H1 (cell line): ENCODE results near the gene POLR3E. TPM values are rescaled to one million over a fixed set of nuclear protein-coding genes. Genes with fewer than 3 reads are reported as not detected.

Source experiments
- CTCF ChIA-PET: fragments of 300-600 bp; sonication (Branson Sonifier 250); formaldehyde crosslinking; loops from one replicate; lab custom pipeline; 2021; ENCODE audit not compliant: partially characterized antibody; lab: Charles Lee
- POLR2A ChIA-PET: fragments of 300-600 bp; sonication (Branson Sonifier 250); formaldehyde crosslinking; loops from one replicate; lab custom pipeline; 2021; ENCODE audit warnings: inconsistent platforms; ENCODE audit not compliant: partially characterized antibody; lab: Charles Lee
- DNase-seq, 2 experiments: peaks; one replicate each; pipeline versions ENCODE4 v3.0.0 to v3.0.0-alpha.2; 2010 to 2022; ENCODE audit warnings: low spot score in 2 of 2, low read depth in 1 of 2, mixed read lengths in 1 of 2
- FAIRE-seq: peaks from 2 replicates; lab custom pipeline; 2011; peaks lifted over from hg19 to GRCh38; lab: Jason Lieb, UNC
- H2AFZ ChIP-seq: 2 replicates; pipeline ENCODE4 v1.8.1; 2012; ENCODE audit warnings: low read length, inconsistent platforms
- H2AK5ac ChIP-seq: 2 replicates; pipeline ENCODE4 v1.6.1; 2013; ENCODE audit warnings: low read depth, low read length
- H2BK120ac ChIP-seq: replicated peaks from 2 replicates; pipeline ENCODE3; 2013; ENCODE audit warnings: low read depth, low read length, inconsistent platforms
- H2BK12ac ChIP-seq: 2 replicates; pipeline ENCODE4 v1.6.1; 2013; ENCODE audit warnings: low read depth, low read length
- H2BK15ac ChIP-seq: 2 replicates; pipeline ENCODE4 v1.6.1; 2013; ENCODE audit warnings: low read length
- H2BK20ac ChIP-seq: 2 replicates; pipeline ENCODE4 v1.6.1; 2013; ENCODE audit warnings: low read length
- H2BK5ac ChIP-seq: 2 replicates; pipeline ENCODE4 v1.6.1; 2013; ENCODE audit warnings: low read depth, low read length
- H3K14ac ChIP-seq: 2 replicates; pipeline ENCODE4 v1.6.1; 2013; ENCODE audit warnings: inconsistent platforms; ENCODE audit not compliant: insufficient read length
- H3K18ac ChIP-seq: 2 replicates; pipeline ENCODE4 v1.6.1; 2013; ENCODE audit warnings: low read length; ENCODE audit errors: extremely low read depth
- H3K23ac ChIP-seq: 2 replicates; pipeline ENCODE4 v1.6.1; 2013; ENCODE audit warnings: inconsistent platforms; ENCODE audit not compliant: insufficient read length
- H3K23me2 ChIP-seq: 2 replicates; pipeline ENCODE4 v1.6.1; 2013; ENCODE audit warnings: low read depth, low read length
- H3K27ac ChIP-seq: 2 replicates; pipeline ENCODE4 v1.6.1; 2011; ENCODE audit warnings: low read depth, low read length, inconsistent platforms
- H3K27me3 ChIP-seq, 4 experiments: replicated peaks in 1 of 4; 1 replicate in 1 of 4; 2 replicates in 3 of 4; pipeline versions ENCODE4 v1.6.1 to v1.8.1; 2011 to 2013; ENCODE audit warnings: low read length in 3 of 4, mild to moderate bottlenecking in 3 of 4, inconsistent platforms in 2 of 4, mixed read lengths in 2 of 4, moderate library complexity in 1 of 4; ENCODE audit not compliant: control insufficient read depth in 3 of 4, insufficient read depth in 3 of 4; ENCODE audit errors: extremely low read depth in 1 of 4
- H3K36me3 ChIP-seq, 4 experiments: 2 replicates each; pipeline versions ENCODE4 v1.6.1 to v1.8.1; 2011 to 2013; ENCODE audit warnings: mild to moderate bottlenecking in 4 of 4, low read length in 3 of 4, moderate library complexity in 2 of 4, control low read depth in 1 of 4, inconsistent platforms in 1 of 4; ENCODE audit not compliant: insufficient read depth in 4 of 4, control insufficient read depth in 2 of 4
- H3K4ac ChIP-seq: replicated peaks from 2 replicates; pipeline ENCODE3; 2013; ENCODE audit warnings: low read length, low read depth, mixed read lengths, inconsistent platforms; ENCODE audit not compliant: insufficient read length
- H3K4me1 ChIP-seq, 4 experiments: replicated peaks in 1 of 4; 1 replicate in 1 of 4; 2 replicates in 3 of 4; pipeline versions ENCODE4 v1.6.1 to v1.8.1; 2011 to 2013; ENCODE audit warnings: low read length in 3 of 4, inconsistent platforms in 2 of 4, mixed read lengths in 1 of 4; ENCODE audit not compliant: insufficient read depth in 4 of 4, control insufficient read depth in 3 of 4
- H3K4me2 ChIP-seq, 2 experiments: 2 replicates each; pipeline versions ENCODE4 v1.6.1 to v1.8.1; 2011 to 2013; ENCODE audit warnings: low read depth in 2 of 2, low read length in 2 of 2, control low read depth in 1 of 2, inconsistent platforms in 1 of 2, mild to moderate bottlenecking in 1 of 2; ENCODE audit not compliant: insufficient read depth in 1 of 2
- H3K4me3 ChIP-seq, 4 experiments: fragments of 200-600, 300-600 bp in 1 of 4; sonication (generic), shearing (Covaris generic), sonication (Bioruptor Twin) in 1 of 4; 2 replicates each; pipeline versions ENCODE4 v1.5.1 to v1.8.1; 2011 to 2016; ENCODE audit warnings: low read length in 4 of 4, low read depth in 3 of 4, control low read depth in 2 of 4, inconsistent platforms in 2 of 4, mild to moderate bottlenecking in 2 of 4, mixed read lengths in 1 of 4, moderate library complexity in 1 of 4; ENCODE audit not compliant: insufficient read depth in 2 of 4; ENCODE audit errors: extremely low read depth in 1 of 4
- H3K56ac ChIP-seq: replicated peaks from 2 replicates; pipeline ENCODE3; 2013; ENCODE audit warnings: low read depth, mild to moderate bottlenecking, mixed read lengths, low read length, inconsistent platforms; ENCODE audit not compliant: insufficient read length
- H3K79me1 ChIP-seq: 2 replicates; pipeline ENCODE4 v1.6.1; 2013; ENCODE audit warnings: low read depth, low read length, control low read depth
- H3K79me2 ChIP-seq, 2 experiments: 2 replicates each; pipeline versions ENCODE4 v1.6.1 to v1.8.1; 2012 to 2013; ENCODE audit warnings: low read length in 2 of 2, mild to moderate bottlenecking in 2 of 2, inconsistent platforms in 1 of 2; ENCODE audit not compliant: insufficient read depth in 2 of 2, control insufficient read depth in 1 of 2
- H3K9ac ChIP-seq, 4 experiments: replicated peaks in 1 of 4; 1 replicate in 1 of 4; 2 replicates in 3 of 4; pipeline versions ENCODE4 v1.6.1 to v1.8.1; 2011 to 2013; ENCODE audit warnings: low read depth in 3 of 4, low read length in 3 of 4, control low read depth in 2 of 4, mild to moderate bottlenecking in 2 of 4, moderate library complexity in 2 of 4, inconsistent platforms in 1 of 4; ENCODE audit errors: extremely low read depth in 1 of 4
- H3K9me3 ChIP-seq, 2 experiments: 2 replicates each; pipeline versions ENCODE4 v1.6.1 to v1.8.1; 2012 to 2013; ENCODE audit warnings: mild to moderate bottlenecking in 2 of 2, moderate library complexity in 2 of 2, control low read depth in 1 of 2, inconsistent platforms in 1 of 2, low read depth in 1 of 2, low read length in 1 of 2, mixed read lengths in 1 of 2; ENCODE audit not compliant: insufficient read depth in 2 of 2
- H4K20me1 ChIP-seq, 2 experiments: replicated peaks in 1 of 2; 2 replicates each; pipeline versions ENCODE3 to v1.8.1; 2011 to 2013; ENCODE audit warnings: inconsistent platforms in 2 of 2, low read length in 2 of 2, mild to moderate bottlenecking in 1 of 2; ENCODE audit not compliant: insufficient read depth in 2 of 2, control insufficient read depth in 1 of 2
- H4K5ac ChIP-seq: 2 replicates; pipeline ENCODE4 v1.6.1; 2013; ENCODE audit warnings: low read length, low read depth, mixed read lengths, inconsistent platforms; ENCODE audit not compliant: insufficient read length
- H4K8ac ChIP-seq: 2 replicates; pipeline ENCODE4 v1.8.0; 2013; ENCODE audit warnings: mild to moderate bottlenecking, moderate library complexity, low read length, inconsistent platforms; ENCODE audit not compliant: insufficient read depth; ENCODE audit errors: extremely low read depth
- H4K91ac ChIP-seq: replicated peaks from 2 replicates; pipeline ENCODE3; 2013; ENCODE audit warnings: low read length, mixed read lengths, inconsistent platforms; ENCODE audit not compliant: insufficient read length
- CBX5 ChIP-seq: fragments of 300-800, 300-1000 bp; sonication (generic); IDR thresholded peaks from 2 replicates; pipeline ENCODE4 v1.7.1; 2016; ENCODE audit warnings: antibody characterized with exemption, low read length, low read depth
- E2F6 ChIP-seq: IDR thresholded peaks from 2 replicates; pipeline ENCODE4 v1.6.1; 2012; ENCODE audit warnings: inconsistent platforms
- EZH2 ChIP-seq: fragments of 200-600 bp; sonication (generic); IDR thresholded peaks from 2 replicates; pipeline ENCODE4 v1.7.1; 2012; ENCODE audit warnings: low read depth, mild to moderate bottlenecking, moderate library complexity, low read length, inconsistent platforms; ENCODE audit not compliant: severe bottlenecking
- FOSL1 ChIP-seq: IDR thresholded peaks from 2 replicates; pipeline ENCODE4 v1.6.1; 2011; ENCODE audit warnings: mild to moderate bottlenecking, low read depth, low read length, moderate library complexity; ENCODE audit not compliant: insufficient read depth
- HDAC6 ChIP-seq: IDR thresholded peaks from one replicate; pipeline ENCODE4 v1.7.1; 2012; ENCODE audit warnings: low read depth, mild to moderate bottlenecking, inconsistent platforms, low read length, moderate library complexity
- MAFK ChIP-seq: IDR thresholded peaks from 2 replicates; pipeline ENCODE4 v1.6.1; 2012; ENCODE audit warnings: low read depth, mild to moderate bottlenecking, improper control_type of control experiment, low read length
- POU5F1 ChIP-seq: IDR thresholded peaks from 2 replicates; pipeline ENCODE4 v1.6.1; 2011; ENCODE audit warnings: low read depth, mild to moderate bottlenecking, low read length, moderate library complexity
- RXRA ChIP-seq: IDR thresholded peaks from 2 replicates; pipeline ENCODE4 v1.6.1; 2011; ENCODE audit warnings: low read depth, mild to moderate bottlenecking, low read length, moderate library complexity; ENCODE audit not compliant: insufficient read depth
- SAP30 ChIP-seq: fragments of 300-600 bp; sonication (generic); IDR thresholded peaks from 2 replicates; pipeline ENCODE4 v1.7.1; 2012; ENCODE audit warnings: low read length, moderate library complexity, mild to moderate bottlenecking, inconsistent platforms; ENCODE audit not compliant: insufficient read depth, insufficient replicate concordance
- SP1 ChIP-seq: IDR thresholded peaks from 2 replicates; pipeline ENCODE4 v1.6.1; 2011; ENCODE audit warnings: low read depth, low read length
- USF2 ChIP-seq: IDR thresholded peaks from 2 replicates; pipeline ENCODE4 v1.6.1; 2011; ENCODE audit warnings: low read length, improper control_type of control experiment
- WGBS, 2 experiments: shearing (Covaris generic) in 1 of 2; methylation state at CpG; one replicate each; pipeline versions ENCODE4 v1.1.6 to v1.1.7; 2013 to 2015; ENCODE audit warnings: low lambda C conversion rate in 2 of 2, mixed read lengths in 2 of 2, inconsistent platforms in 1 of 2, low coverage in 1 of 2, missing lambda C conversion rate in 1 of 2; ENCODE audit not compliant: insufficient replicate concordance in 2 of 2, insufficient coverage in 1 of 2, insufficient read length in 1 of 2; ENCODE audit errors: extremely low coverage in 1 of 2, missing lambda C conversion rate in 1 of 2; 5-methylcytosine and 5-hydroxymethylcytosine counted together
- polyA plus RNA-seq, 7 experiments: library from polyadenylated mRNA; depleted of rRNA in 3 of 7; stranded (reverse) in 5 of 7; unstranded in 2 of 7; fragments of >200 nt in 5 of 7; fragments of 200-250 nt in 2 of 7; gene quantifications; 1 replicate in 5 of 7; 2 replicates in 1 of 7; 4 replicates in 1 of 7; pipeline versions ENCODE4 v1.2.1 to v1.2.3, GENCODE V29; 2011 to 2013; ENCODE audit warnings: missing spikeins in 2 of 7, mixed read lengths in 2 of 7
- total RNA-seq: library from RNA; stranded (reverse); fragmentation: NEBNext Ultra II Directional; extraction: Animal tissue kit (Norgen Biotek cat#: 25700); gene quantifications from 2 replicates; pipeline ENCODE4 v1.2.1, GENCODE V29; 2021

Gene POLR3E
- total and polyA plus RNA-seq, 2 of the 8 experiments (the other 6 are each of a cell fraction or from before 2014, with no cell fraction given), result 96.5 to 125 TPM

- FAIRE-seq (no peak), DNase-seq (no peak)
- TF ChIP-seq HDAC6, result no peak
- TF ChIP-seq E2F6, result no peak
- no peak for TF ChIP-seq FOSL1
- TF ChIP-seq MAFK, result no peak
- no peak for TF ChIP-seq POU5F1
- TF ChIP-seq CBX5, result no peak
- no peak for TF ChIP-seq USF2
- no peak for TF ChIP-seq SP1
- no peak for TF ChIP-seq RXRA
- no peak for TF ChIP-seq SAP30
- no peak for TF ChIP-seq EZH2
- no peak overlapping the region for H4K5ac ChIP-seq
- no peak overlapping the region for H2AFZ ChIP-seq
- H3K4me3 ChIP-seq, result no peak overlapping the region
- no peak overlapping the region for H2BK12ac ChIP-seq
- no peaks in the 10 kb centered on the region for H3K23me2 ChIP-seq
- H3K36me3 ChIP-seq, result no peaks in the 10 kb centered on the region
- CTCF ChIA-PET, result interaction anchor here (0.6 kb wide), 2 partner anchors 38 to 169 kb away, joined by 3 read pairs; no protein-coding TSS in a partner anchor
- no peak overlapping the region for H3K4ac ChIP-seq
- H4K91ac ChIP-seq, result no peak overlapping the region
- H2AK5ac ChIP-seq, result no peak overlapping the region
- no peak overlapping the region for H3K23ac ChIP-seq
- no peak overlapping the region for H3K9ac ChIP-seq
- H3K79me2 ChIP-seq, result no peaks in the 10 kb centered on the region
- no peaks in the 10 kb centered on the region for H3K4me1 ChIP-seq
- H4K20me1 ChIP-seq, result peaks cover 0 to 2% of the 10 kb centered on the region in 2 experiments
- no peaks in the 10 kb centered on the region; a peak in 3 of 7 replicates for H3K27me3 ChIP-seq
- WGBS, 2 experiments, result 90% methylated on average over 1 of the region's 1 CpG; no CpG with 5 or more reads in 1 of the 2 experiments
- no peaks in the 10 kb centered on the region for H3K9me3 ChIP-seq
- POLR2A ChIA-PET, result no interaction called here
- no peak overlapping the region for H2BK15ac ChIP-seq
- H3K14ac ChIP-seq, result no peak overlapping the region
- no peak overlapping the region for H3K18ac ChIP-seq
- H3K4me2 ChIP-seq, result no peak overlapping the region
- no peaks in the 10 kb centered on the region for H3K79me1 ChIP-seq
- H2BK20ac ChIP-seq, result no peak overlapping the region
- H2BK5ac ChIP-seq, result no peak overlapping the region
- H3K27ac ChIP-seq, result no peak overlapping the region
- no peak overlapping the region for H2BK120ac ChIP-seq
- H4K8ac ChIP-seq, result no peak overlapping the region
- no peak overlapping the region for H3K56ac ChIP-seq
Observed at GRCh38 chr16:22380529-22380928, 83.3 kb downstream of the POLR3E start.
